ENCODE data around the gene IMPG2.

The IMPG2 gene

DNA sequence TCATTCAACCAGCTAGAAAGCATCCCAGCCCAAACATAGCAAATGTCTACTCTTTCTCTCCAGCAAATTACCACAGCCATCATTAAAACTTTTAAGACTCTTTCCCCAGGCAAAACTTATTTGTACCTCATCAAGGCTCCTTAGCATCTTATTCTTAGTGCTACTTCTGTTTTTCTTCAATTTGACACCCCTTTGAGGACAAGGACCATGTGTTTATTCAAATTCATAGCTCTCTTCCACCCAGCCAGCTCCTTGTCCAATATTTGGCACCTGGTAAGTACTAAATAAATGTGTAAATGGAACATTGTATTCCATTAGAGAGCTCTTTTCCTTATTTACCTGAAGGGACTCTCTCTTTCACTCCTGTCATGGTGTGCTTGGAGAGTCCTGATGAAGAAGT is 89.8 kb downstream of the IMPG2 start:
- DNase-seq = no peak

DNA sequence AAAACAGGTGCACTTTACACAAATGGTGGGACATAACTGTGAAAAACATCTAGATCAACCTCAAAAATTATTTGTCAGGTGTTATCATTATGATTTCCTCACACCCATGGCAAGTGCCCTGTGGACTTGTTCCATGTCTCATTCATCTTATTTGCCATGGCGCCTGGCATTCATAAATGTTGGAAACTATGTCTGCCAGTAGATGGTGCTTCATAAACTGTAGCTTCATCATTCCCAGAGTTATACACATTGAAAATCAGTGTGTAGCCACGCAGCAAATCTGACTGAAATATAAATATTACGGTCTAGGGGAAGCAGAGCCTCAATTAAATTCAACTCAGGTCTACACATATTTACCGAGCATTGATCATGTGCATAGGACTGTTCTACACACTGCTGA is 90.7 kb downstream of the IMPG2 start:
- DNase-seq = peak; percentile 8

DNA sequence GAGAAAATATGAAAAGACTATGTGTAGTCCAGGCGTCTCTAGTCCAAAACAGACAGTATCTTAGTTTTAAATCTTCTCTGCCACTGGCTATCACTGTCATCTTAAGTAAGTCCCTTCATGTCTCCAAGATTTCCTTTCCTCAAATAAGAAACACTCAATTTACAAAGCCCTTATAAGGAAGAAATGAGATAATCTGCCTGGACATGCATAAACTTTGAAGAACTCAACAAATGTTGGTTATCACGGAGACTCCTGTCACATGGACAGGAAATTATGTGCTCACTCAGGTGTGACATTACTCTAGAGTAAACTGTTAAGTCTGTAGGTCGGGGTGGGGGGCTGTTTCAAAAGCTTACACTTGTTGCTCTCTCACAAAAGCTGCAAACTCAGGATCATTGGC is 91.9 kb downstream of the IMPG2 start:
- no peak for DNase-seq

DNA sequence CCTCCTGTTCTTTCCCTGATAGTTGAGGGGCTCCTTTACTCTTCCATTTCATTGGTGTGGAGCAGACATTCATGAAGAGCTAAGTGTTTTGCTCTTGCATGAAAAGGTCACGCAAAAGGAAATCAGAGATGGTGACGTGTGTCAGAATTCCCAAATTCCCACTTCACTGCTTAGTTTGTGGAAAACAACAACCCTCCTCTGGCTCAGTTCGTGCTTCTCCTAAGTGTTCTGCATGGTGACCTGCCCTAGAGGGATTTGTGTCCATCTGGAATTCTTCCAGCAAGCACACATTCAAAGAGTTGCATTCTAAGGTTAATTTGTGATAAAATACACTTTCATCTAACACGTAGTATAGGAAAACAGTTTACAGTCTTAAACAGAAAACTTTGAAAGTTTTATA is 95.6 kb downstream of the IMPG2 start:
- DNase-seq = no peak

DNA sequence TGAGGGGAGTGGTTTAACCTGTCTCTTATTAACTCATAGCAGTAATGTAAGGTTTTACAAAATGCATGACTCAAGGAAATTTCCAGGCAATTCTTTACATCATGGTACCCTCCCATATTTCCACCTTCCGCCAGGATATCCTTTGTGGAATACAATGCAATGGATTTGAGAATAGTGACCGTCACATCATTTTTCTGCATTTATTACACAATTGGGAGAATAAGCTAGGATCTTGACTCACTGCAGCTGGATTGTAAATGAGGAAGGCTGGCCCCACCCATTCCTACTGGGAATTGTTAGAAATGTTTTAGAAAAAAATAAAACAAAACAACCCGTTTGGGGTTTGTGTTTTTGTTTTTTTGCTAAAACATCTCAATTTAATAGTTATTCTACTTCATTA is 97.4 kb downstream of the IMPG2 start:
- no peak for DNase-seq

DNA sequence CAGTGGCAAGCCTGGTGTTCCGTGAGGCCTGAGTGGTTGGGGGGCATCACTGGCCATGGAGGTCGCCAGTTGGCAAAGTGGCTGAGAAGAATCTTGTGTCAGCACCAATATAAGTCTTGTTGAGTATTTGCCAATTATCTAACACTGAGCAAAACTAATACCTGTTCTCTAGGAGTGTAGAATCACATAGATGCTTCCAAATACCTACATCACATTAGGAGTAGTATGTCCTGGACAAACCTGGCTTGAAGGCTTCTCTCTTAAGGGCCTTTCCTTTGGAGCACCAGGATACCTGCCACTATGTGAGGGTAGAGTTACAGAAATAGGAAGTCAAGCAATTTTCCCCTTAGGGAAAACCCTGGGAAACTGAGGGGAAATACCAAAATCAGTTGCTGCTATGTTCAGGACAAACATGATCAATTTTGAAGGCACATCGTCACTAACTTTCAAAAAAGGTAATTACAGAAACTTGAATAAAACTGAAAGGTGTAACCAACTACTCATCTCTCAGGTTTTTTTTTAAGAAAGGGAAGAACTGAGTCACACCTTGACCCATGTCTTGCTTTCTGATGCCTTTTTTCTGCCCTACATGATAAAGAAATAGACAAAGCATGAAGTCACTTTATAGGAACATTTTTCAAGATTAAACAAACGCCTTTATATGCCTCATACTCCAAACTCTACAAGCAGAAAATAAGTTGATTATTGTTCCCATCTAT is 100.4 kb downstream of the IMPG2 start:
- no peak for DNase-seq

DNA sequence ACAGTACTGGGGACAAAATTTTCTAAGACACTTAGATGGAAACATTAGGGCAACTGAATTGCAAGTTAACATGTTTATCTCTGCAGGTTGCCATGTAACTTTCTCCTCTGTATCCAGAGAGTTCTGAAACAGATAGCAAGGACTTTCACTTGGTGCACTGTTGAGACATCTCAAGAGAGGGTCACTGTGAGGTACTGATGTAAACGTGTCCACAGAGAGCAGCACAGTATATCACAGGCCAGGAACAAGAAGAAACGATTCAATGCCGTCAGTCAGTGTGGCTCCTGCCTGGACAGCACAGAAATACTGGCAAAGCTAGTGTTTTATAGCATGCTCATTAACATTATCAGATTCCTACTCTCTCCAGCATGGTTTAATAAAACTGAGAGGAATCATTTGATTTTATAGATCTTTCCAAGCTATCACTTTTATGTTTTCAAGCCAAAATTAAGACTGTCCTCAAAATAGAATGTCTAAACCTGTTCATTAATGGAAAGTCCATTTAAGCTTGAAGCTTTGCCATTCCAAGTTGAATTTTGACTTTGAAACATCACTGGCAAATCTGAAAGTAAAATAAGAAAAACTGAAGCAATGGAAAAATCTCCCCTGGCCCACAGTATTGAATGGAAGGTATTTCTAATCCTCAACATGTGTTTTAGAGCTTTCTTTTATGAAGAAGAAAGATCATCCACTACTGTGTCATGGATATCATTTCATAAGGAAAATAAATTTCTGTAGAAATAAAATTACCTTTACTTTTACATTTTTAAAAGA is 102.7 kb downstream of the IMPG2 start:
- DNase-seq = peak; percentile 68

DNA sequence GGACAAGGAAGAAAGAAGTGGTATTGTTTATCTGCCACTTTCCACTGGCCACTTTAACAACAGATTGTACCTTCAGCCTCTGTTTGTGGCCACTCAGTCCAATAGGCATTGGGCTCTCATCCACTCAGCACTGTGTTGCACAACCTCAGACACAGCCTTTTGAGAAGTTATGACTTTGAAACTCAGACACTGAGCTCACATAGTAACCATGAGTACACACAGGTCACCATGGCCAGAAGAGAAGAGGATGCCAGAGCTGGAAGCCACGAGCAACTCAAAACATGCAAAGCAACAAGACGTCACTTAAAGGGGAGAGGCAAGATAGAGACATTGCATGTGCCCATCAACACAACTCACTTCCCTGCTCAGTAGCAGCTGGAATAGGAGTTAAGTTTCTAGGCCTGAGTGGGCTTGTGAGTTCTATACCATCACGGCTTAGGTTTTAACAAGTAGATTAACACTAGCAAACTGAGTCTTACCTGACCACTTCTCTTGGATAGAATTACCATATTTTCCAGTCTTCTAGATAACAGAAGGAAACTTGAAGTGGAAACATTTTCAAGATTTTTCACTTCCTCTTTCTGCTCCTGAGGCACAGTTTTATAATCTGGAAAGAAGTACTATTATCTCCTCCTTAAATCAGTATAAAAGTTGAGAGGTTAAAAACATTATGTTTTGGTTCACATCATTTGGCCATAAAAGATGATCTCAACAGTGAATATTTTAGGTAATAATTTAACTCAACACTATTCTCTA is 103.5 kb downstream of the IMPG2 start:
- DNase-seq = peak; percentile 84

DNA sequence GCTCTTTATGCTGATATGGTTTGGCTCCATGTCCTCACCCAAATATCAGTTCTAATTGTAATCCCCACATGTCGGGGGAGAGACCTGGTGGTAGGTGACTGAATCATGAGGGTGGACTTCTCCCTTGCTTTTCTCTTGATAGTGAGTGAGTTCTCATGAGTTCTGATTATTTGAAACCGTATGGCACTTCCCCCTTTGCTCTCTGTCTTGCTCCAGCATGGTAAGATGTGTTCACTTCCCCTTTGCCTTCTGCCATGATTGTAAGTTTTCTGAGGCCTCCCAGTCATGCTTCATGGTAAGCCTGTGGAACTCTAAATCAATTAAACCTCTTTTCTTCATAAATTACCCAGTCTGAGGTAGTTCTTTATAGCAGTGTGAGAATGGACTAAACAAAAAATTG is 107.6 kb downstream of the IMPG2 start:
- peak; percentile 77 for DNase-seq

DNA sequence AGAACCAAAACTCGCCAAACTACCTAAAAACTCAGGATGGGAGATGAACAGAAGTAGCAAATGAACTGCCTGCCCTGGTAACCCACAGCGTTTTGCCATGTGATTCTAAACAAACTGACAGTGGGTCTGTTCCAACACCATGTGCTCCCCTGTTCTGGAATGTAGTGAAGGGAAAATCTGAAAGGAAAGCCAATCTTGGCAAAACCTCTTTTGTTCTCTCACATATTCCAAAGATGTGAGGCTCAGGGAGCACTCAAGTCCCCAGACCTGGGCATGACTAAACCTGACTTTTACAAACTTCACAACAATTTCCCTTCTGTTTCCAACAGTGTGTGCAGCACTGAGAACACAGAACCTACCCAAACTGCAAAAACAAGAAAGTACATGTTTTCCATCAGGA is 116.1 kb downstream of the IMPG2 start:
- no peak for DNase-seq

DNA sequence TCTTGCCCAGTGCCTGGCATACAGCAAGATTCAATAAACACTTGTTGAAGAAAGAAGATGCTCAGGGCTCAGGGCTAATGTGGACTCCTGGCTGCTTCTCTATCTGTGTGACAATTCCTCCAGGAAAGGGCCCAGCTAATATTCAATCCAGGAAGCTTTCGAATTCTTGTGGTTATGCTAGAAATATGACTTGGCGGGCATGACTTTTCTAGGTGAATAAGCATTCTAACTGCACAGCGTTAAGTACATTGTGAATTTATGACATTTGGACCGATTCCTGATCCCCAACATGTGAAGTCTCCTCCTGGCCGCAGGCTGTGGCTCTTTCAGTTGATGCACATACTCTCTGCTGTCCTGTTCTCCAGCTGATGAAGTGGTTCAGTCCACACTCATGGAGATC is 117.0 kb downstream of the IMPG2 start:
- no peak for DNase-seq

DNA sequence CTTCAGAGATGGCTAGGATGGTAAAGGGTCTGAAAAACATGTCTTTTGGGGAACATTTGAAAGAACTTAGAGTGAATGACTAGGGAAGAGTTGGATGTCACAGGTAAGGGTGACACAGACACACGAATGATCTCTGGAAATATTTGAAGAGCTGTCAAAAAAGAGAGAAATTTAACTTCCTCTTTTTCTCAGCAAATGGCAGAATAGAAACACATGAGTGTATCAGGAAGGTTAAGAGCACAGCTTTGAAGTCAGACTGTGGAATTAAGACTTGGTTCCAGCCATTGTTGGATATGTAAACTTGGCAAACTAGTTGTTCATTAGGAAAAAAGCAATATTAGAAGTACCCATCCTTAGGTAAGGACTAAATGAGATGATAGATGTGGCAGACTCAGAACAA is 117.7 kb downstream of the IMPG2 start:
- DNase-seq = peak; percentile 68

DNA sequence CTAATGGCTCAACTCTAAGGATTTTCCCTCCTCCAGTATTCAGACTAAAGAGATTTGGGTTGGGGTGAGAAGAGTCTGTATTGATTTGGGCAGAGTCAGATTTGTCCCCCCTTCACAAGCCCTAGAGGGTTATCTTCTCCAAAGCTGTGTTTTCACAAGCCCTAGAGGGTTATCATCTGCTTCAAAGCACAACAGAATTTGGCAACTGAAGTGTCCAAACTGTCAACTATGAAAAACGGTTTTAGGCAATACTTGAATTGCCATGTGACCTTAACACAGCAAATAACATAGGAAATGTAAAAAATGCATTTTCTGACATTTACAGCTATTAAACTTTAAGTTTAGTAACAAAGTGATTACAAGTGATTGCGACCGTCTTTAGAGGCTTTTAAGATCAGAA is 119.9 kb downstream of the IMPG2 start:
- DNase-seq = peak; percentile 91

DNA sequence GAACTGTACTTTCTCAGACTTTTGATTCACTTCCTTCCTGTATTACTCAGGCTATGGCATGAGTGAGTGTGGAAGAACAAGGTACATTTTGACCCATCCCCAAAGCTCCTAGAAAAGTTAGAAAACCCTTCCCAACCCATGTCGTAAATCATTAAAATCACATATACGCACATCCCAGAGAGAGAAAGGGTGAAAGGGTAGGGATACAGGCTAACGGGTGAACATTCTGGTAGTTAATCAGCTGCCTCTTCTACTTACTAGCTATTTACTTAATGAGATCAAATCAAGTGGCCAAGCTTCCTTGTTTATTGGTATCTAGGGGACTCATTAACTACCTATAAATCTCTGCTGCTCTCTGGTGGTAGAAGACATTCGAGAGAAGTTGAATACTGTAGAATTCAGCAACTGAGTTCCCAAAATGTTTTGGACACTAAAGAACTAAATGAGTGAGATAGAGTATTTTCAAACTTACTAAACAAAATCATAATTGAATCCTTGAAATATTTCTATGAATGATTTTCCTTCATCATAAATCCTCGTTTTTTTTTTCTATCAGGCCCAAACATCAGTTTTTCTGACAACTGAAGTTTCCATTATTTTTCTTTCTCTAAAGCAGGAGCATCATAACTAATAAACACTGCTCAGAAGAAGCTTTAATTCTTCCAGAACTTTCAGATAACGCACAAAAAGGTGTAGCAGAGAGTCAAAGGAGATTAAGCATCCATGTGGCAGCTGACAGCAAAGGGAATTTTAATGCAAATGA is 124.2 kb downstream of the IMPG2 start:
- peak; percentile 85 for DNase-seq

DNA sequence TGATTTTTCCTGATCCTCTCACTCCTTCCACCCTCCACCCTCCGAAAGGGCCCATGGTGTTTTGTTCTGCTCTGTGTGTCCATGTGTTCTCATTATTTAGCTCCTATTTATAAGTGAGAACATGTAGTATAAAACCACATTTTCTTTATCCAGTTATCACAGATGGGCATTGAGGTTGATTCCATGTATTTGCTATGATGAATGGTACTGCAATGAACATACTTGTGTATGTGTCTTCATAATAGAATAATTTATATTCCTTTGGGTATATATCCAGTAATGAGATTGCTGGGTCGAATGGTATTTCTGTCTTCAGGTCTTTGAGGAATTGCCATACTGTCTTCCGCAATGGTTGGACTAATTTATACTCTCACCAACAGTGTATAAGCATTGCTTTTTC is 126.0 kb downstream of the IMPG2 start:
- no peak for DNase-seq

DNA sequence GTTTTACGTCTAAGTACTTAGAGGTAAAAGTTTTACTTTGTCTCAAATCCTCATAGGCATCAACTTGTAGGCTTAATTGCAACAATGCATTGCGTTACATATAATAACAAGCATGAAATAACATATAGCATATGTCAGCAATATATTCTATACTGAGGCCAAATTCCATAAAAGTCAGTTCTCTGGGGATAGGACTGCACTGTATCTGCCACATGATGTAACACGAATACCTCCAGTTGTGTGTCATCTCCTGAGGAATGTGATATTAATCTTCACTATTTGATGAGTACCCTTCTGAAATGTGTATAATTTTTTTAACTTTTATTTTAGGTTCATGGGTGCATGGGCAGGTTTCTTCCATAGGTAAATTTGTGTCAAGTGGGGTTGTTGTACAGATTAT is 126.4 kb downstream of the IMPG2 start:
- DNase-seq = no peak

DNA sequence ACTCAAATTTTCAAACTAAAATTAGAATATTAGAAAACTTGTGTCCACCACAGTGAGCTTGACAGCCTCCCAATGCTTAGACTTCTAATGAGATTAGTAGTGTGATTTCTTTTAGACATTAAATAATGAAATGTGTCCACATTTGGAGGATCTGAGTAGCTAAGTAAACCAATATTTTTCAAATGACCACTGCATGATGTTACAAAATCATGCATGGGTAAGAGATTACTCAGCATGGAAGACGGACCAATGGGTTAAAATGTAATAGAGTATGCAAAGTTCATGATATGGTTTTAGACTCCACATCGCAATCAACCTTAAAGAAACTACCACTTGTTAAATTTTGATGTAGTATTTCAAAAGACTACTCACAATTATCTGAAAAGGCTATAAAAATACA is 130.6 kb downstream of the IMPG2 start:
- no peak for DNase-seq

DNA sequence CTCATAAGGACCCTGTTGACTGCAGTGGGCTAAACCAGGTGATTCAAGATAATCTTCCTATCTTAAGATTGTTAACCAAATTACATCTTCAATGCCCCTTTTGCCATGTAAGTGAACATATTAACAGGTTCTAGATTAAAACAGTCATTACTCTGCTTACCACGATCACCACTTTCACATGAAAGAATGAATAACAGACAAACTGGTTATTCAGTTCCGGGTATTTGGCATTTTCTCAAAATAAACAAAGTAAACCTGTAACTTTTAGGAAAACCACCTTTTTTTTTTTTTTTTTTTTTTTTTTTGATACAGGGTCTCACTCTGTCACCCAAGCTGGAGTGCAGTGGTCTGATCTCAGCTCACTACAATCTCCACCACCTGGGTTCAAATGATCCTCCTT is 131.2 kb downstream of the IMPG2 start:
- no peak for DNase-seq

DNA sequence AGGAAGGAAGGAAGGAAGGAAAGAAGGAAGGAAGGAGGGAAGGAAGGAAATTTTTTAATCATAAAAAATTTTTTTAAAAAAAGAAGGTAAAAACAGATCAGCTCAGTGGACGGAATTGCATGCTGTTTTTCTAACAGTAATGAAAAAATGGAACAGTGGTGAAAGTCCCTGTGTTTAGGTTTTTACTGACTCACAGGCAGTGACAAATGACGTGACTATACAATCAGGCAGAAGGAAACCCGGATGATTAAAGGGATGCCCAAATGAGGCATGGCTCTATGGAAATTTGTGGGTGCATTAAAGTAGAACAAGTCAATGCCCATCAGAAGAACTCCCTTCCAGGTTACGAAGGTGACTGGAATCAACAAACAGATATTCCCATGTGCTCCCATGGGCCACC is 135.0 kb downstream of the IMPG2 start:
- no peak for DNase-seq

DNA sequence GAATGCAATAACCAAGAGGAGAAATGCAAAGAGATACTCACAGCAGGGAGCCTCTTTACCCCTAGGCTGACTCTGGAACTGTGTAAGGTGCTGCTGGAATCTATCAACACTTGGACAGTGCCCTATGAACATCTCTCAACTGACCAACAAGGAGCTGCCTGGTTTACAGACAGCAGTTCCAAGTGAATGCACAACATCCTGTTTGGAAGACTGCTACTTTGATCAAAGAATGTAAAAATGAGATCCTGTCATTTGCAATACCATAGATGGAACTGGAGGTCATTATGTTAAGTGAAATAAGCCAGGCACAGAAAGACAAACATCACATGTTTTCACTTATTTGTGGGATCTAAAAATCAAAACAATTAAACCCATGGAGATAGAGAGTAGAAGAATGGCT is 136.3 kb downstream of the IMPG2 start:
- no peak for DNase-seq

DNA sequence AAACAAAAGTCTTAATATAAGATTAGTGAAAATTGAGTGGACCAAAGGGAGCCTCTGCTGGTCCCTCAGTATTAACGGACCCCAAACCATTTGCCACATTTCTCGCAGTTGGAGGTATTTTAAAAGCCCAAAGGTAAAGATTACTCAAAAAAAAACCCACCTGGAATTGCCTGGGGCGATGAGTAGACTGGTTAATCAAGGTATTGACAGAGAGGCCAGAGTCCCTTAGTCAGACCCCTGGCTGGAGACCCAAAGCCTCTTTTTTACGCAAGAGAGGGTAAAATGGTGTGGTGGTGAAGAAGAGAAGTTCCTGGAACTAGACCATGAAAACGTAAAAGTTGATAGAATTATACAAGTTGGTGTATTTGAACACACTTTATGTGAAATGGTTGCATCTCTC is 137.2 kb downstream of the IMPG2 start:
- DNase-seq = no peak

DNA sequence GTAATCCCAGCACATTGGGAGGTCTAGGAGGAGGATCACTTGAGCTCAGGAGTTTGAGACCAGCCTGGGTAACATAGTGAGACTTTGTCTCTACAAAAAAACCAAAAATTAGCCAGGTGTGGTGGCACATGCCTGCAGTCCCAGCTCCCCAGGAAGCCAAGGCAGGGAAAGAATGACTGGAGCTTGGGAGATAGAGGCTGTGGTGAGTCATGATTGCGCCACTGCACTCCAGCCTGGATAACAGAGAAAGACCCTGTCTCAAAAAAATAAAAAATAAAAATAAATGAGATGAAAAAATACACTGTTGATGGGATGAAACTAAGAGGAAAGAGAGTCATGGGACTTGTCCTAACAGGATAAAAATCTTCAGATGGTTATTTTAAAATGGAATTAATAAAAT is 137.6 kb downstream of the IMPG2 start:
- DNase-seq = peak; percentile 14

DNA sequence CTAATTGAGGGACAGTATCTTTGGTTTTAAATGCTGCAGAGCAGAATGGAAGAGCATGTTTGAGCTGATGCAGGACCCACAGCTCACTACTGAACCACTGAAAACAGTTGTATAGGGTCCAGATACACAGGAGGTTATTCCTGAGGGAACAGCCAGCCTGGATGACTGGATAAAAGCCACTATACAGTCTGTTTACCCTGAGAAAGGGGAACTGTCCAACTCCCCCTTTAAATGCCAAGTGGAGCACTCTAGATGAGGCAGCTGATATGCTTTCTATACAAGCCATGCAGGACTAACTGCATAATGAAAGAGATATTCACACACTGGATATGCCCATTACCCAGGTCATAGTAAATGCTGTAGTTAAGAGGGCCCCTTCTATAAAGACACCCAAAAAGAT is 138.6 kb downstream of the IMPG2 start:
- peak; percentile 61 for DNase-seq

Data from OCI-M1 (cell line).